ENCODE results near the gene ARHGAP15.

ARHGAP15 gene

GRCh38 chr2:143171817-143172216, 42.6 kb downstream of the ARHGAP15 start:
- TF ChIP-seq ZFX (IDR thresholded peaks at IDR 0.05; ENCODE audit: borderline replicate concordance) (no peak), CTCF (IDR thresholded peaks at IDR 0.05) (no peak)
- H3K27ac ChIP-seq = no peak overlapping the region

- no peak overlapping the region for H3K27ac ChIP-seq
- TF ChIP-seq CTCF (IDR thresholded peaks at IDR 0.05) (no peak), ZFX (IDR thresholded peaks at IDR 0.05; ENCODE audit: borderline replicate concordance) (no peak)
These were observed 46.2 kb downstream of the ARHGAP15 start for GRCh38 chr2:143175438-143175837.

- no peak for TF ChIP-seq CTCF (IDR thresholded peaks at IDR 0.05)
- TF ChIP-seq ZFX (IDR thresholded peaks at IDR 0.05; ENCODE audit: borderline replicate concordance) = no peak
- H3K27ac ChIP-seq = no peak overlapping the region
These were observed 47.4 kb downstream of the ARHGAP15 start for GRCh38 chr2:143176606-143177005.

GRCh38 chr2:143177096-143177786, 48.0 kb downstream of the ARHGAP15 start:
- TF ChIP-seq ZFX (IDR thresholded peaks at IDR 0.05; ENCODE audit: borderline replicate concordance) (no peak), CTCF (IDR thresholded peaks at IDR 0.05) (no peak)
- H3K27ac ChIP-seq = no peak overlapping the region

GRCh38 chr2:143181494-143181893, 52.3 kb downstream of the ARHGAP15 start:
- TF ChIP-seq CTCF (IDR thresholded peaks at IDR 0.05) (no peak), ZFX (IDR thresholded peaks at IDR 0.05; ENCODE audit: borderline replicate concordance) (no peak)
- H3K27ac ChIP-seq = no peak overlapping the region

GRCh38 chr2:143182649-143183048, 53.4 kb downstream of the ARHGAP15 start:
- no peak overlapping the region for H3K27ac ChIP-seq
- TF ChIP-seq CTCF (IDR thresholded peaks at IDR 0.05) (no peak), ZFX (IDR thresholded peaks at IDR 0.05; ENCODE audit: borderline replicate concordance) (no peak)

GRCh38 chr2:143183804-143184463, 54.7 kb downstream of the ARHGAP15 start:
- TF ChIP-seq ZFX (IDR thresholded peaks at IDR 0.05; ENCODE audit: borderline replicate concordance) = no peak
- no peak for TF ChIP-seq CTCF (IDR thresholded peaks at IDR 0.05)
- H3K27ac ChIP-seq = no peak overlapping the region

All from 22Rv1 (cell line).